HCT116 (cell line): ENCODE measurements around the gene NT5DC2. TPM values are rescaled to one million over a fixed set of nuclear protein-coding genes. Genes with fewer than 3 reads are reported as not detected.
A peak's percentile ranks its signal among the peaks of the same experiment; 100 is the strongest.

Source experiments
- ATAC-seq: fragments of 200-7000 bp; cut with Tn5 transposase; 2 replicates; pipeline ENCODE4 v1.9.1; 2020; ENCODE audit warnings: mild to moderate bottlenecking, moderate library complexity
- BruUV-seq: library from RNA; stranded (reverse); fragments of 400-500 nt; replicated peaks from 2 replicates; lab custom pipeline; 2021; lab: Mats Ljungman, UMichigan
- CTCF ChIA-PET: fragments of 300-600 bp; sonication (Branson Sonifier 250); formaldehyde crosslinking; loops from one replicate; lab custom pipeline; 2021; ENCODE audit warnings: antibody characterized with exemption; lab: Charles Lee
- POLR2A ChIA-PET: fragments of 300-600, 350-600 bp; sonication (Branson Sonifier 250); formaldehyde crosslinking; loops from one replicate; lab custom pipeline; 2021; ENCODE audit warnings: antibody characterized with exemption; lab: Charles Lee
- RAD21 ChIA-PET, 2 experiments: fragments of 300-600 bp; sonication (Branson Sonifier 250); formaldehyde crosslinking; loops; one replicate each; lab custom pipeline; 2023; ENCODE audit warnings: low total read pairs in 2 of 2; ENCODE audit not compliant: uncharacterized antibody in 2 of 2, unreplicated experiment in 2 of 2, low non-redundant PET in 1 of 2; lab: Charles Lee
- DNase-seq: peaks from one replicate; pipeline ENCODE4 v3.0.0-alpha.2; 2010; ENCODE audit warnings: low read depth, low spot score
- H2AFZ ChIP-seq: fragments of 200-600 bp; shearing (Covaris generic), sonication (generic); 2 replicates; pipeline ENCODE4 v1.6.1; 2017; ENCODE audit warnings: low read depth, mixed run types, mixed read lengths, antibody characterized with exemption, low read length; ENCODE audit not compliant: poor library complexity, severe bottlenecking
- H3K27ac ChIP-seq: 2 replicates; pipeline ENCODE4 v1.5.1; 2012; ENCODE audit warnings: low read depth, low read length
- H3K27me3 ChIP-seq: fragments of 200-600 bp; sonication (generic); 2 replicates; pipeline ENCODE4 v1.6.1; 2016; ENCODE audit warnings: mixed run types, low read length, mixed read lengths; ENCODE audit not compliant: insufficient read depth
- H3K36me3 ChIP-seq, 2 experiments: fragments of 200-500 bp in 1 of 2; fragments of 200-600 bp in 1 of 2; sonication (Bioruptor generic) in 1 of 2; sonication (generic) in 1 of 2; 2 replicates each; pipeline versions ENCODE4 v1.5.1 to v1.6.1; 2014 to 2016; ENCODE audit warnings: low read length in 2 of 2, inconsistent platforms in 1 of 2, mixed read lengths in 1 of 2, mixed run types in 1 of 2; ENCODE audit not compliant: insufficient read depth in 2 of 2, control insufficient read depth in 1 of 2
- H3K4me1 ChIP-seq, 2 experiments: fragments of 200-600 bp in 1 of 2; sonication (generic) in 1 of 2; 2 replicates each; pipeline versions ENCODE4 v1.5.1 to v1.6.1; 2012 to 2017; ENCODE audit warnings: low read length in 2 of 2, inconsistent platforms in 1 of 2, mild to moderate bottlenecking in 1 of 2, mixed read lengths in 1 of 2, mixed run types in 1 of 2, moderate library complexity in 1 of 2; ENCODE audit not compliant: insufficient read depth in 2 of 2, control insufficient read depth in 1 of 2
- H3K4me2 ChIP-seq: fragments of 200-600 bp; sonication (generic); 2 replicates; pipeline ENCODE4 v1.6.1; 2017; ENCODE audit warnings: mixed run types, low read length, mixed read lengths
- H3K4me3 ChIP-seq, 2 experiments: fragments of 200-600 bp in 1 of 2; sonication (generic) in 1 of 2; replicated peaks in 1 of 2; 2 replicates each; pipeline ENCODE4 v1.5.1; 2011 to 2016; ENCODE audit warnings: low read length in 2 of 2, control low read depth in 1 of 2, low read depth in 1 of 2, mild to moderate bottlenecking in 1 of 2, mixed read lengths in 1 of 2, mixed run types in 1 of 2
- H3K79me2 ChIP-seq: fragments of 200-600 bp; sonication (generic); 2 replicates; pipeline ENCODE4 v1.6.1; 2017; ENCODE audit warnings: mild to moderate bottlenecking, mixed run types, low read length, moderate library complexity, mixed read lengths; ENCODE audit not compliant: insufficient read depth
- H3K9ac ChIP-seq: fragments of 200-600 bp; sonication (generic); 2 replicates; pipeline ENCODE4 v1.6.1; 2016; ENCODE audit warnings: low read length, mixed read lengths
- H3K9me2 ChIP-seq: fragments of 200-600 bp; sonication (generic), shearing (Covaris generic); 2 replicates; pipeline ENCODE4 v1.6.1; 2017; ENCODE audit warnings: mixed run types, mild to moderate bottlenecking, moderate library complexity; ENCODE audit not compliant: insufficient read depth
- H3K9me3 ChIP-seq, 2 experiments: fragments of 200-500 bp in 1 of 2; fragments of 200-600 bp in 1 of 2; sonication (Bioruptor generic) in 1 of 2; sonication (generic) in 1 of 2; 2 replicates each; pipeline ENCODE4 v1.6.1; 2014 to 2017; ENCODE audit warnings: low read length in 2 of 2, mixed read lengths in 2 of 2, inconsistent platforms in 1 of 2, low read depth in 1 of 2, mild to moderate bottlenecking in 1 of 2, mixed run types in 1 of 2, moderate library complexity in 1 of 2; ENCODE audit not compliant: control insufficient read depth in 1 of 2, insufficient read depth in 1 of 2
- H4K20me1 ChIP-seq: fragments of 200-600 bp; sonication (generic), shearing (Covaris generic); 2 replicates; pipeline ENCODE4 v1.6.1; 2017; ENCODE audit warnings: mixed run types, mild to moderate bottlenecking, moderate library complexity; ENCODE audit not compliant: insufficient read depth
- CBX3 ChIP-seq: IDR thresholded peaks from 2 replicates; pipeline ENCODE4 v1.6.1; 2012; ENCODE audit warnings: low read depth
- YY1 ChIP-seq: IDR thresholded peaks from 2 replicates; pipeline ENCODE4 v1.6.1; 2011; ENCODE audit warnings: low read length, low read depth, moderate library complexity, mild to moderate bottlenecking; ENCODE audit not compliant: insufficient replicate concordance; ENCODE audit errors: extremely low read depth
- intact Hi-C: fragments of 100-400 bp; cut with micrococcal nuclease; formaldehyde crosslinking; loops from 2 replicates; pipeline ENCODE4 v1.10.0; 2022
- total RNA-seq: library from RNA; stranded (reverse); gene quantifications from one replicate; pipeline ENCODE4 v1.2.1, GENCODE V29; 2021; ENCODE audit not compliant: unreplicated experiment
- TF ChIP-seq, protein P1 (sequence below): IDR thresholded peaks from 2 replicates; pipeline ENCODE4 v1.6.1; 2012; ENCODE audit warnings: low read depth

The NT5DC2 gene
- total RNA-seq, 1 experiment from 2014 or later = 125 TPM

- TF ChIP-seq CBX3 = no peak
Measured at GRCh38 chr3:52536369-52537164, 2.9 kb upstream of the NT5DC2 start, which contains the start of gene UQCC5 (continued).

DNA sequence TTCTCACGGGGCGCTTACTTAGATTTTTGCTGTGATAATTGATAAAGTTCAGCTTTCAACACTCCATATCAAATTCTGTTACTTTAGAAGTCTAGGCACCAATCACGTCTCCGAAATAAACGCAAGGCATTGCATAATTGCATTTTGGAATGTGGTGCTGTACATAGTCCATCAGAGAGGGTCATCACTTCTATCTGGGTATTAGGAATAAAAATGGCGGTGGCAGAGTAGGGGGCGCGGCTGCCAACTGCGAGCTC lies 2.4 kb upstream of the NT5DC2 start:
- BruUV-seq = no TSS peak
- no peak for DNase-seq
- H3K9me3 ChIP-seq = no peaks in the 10 kb centered on the region
- ATAC-seq = no peak
- ChIA-PET POLR2A (interaction anchor here (0.6 to 1.2 kb wide), 17 partner anchors 9 to 479 kb away, joined by 3 to 13 read pairs (median 4); partner anchors contain the start of gene TNNC1), CTCF (interaction anchor here (0.8 kb wide), 1 partner anchor 143 kb away, joined by 3 read pairs; no protein-coding TSS in a partner anchor), RAD21 (no interaction called here)
- H3K9ac ChIP-seq = 0 out of 2 replicates have a peak overlapping the region, but pooled peaks have one; percentile 1
- TF ChIP-seq, protein P1, sequence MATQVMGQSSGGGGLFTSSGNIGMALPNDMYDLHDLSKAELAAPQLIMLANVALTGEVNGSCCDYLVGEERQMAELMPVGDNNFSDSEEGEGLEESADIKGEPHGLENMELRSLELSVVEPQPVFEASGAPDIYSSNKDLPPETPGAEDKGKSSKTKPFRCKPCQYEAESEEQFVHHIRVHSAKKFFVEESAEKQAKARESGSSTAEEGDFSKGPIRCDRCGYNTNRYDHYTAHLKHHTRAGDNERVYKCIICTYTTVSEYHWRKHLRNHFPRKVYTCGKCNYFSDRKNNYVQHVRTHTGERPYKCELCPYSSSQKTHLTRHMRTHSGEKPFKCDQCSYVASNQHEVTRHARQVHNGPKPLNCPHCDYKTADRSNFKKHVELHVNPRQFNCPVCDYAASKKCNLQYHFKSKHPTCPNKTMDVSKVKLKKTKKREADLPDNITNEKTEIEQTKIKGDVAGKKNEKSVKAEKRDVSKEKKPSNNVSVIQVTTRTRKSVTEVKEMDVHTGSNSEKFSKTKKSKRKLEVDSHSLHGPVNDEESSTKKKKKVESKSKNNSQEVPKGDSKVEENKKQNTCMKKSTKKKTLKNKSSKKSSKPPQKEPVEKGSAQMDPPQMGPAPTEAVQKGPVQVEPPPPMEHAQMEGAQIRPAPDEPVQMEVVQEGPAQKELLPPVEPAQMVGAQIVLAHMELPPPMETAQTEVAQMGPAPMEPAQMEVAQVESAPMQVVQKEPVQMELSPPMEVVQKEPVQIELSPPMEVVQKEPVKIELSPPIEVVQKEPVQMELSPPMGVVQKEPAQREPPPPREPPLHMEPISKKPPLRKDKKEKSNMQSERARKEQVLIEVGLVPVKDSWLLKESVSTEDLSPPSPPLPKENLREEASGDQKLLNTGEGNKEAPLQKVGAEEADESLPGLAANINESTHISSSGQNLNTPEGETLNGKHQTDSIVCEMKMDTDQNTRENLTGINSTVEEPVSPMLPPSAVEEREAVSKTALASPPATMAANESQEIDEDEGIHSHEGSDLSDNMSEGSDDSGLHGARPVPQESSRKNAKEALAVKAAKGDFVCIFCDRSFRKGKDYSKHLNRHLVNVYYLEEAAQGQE = no peak
- TF ChIP-seq YY1 = peak; percentile 17
- peaks cover 0 to 7% of the 10 kb centered on the region in 2 experiments; a peak in 1 of 4 replicates for H3K36me3 ChIP-seq
- H3K27ac ChIP-seq = peak overlapping the region; percentile 28
- no peak overlapping the region for H3K4me3 ChIP-seq
- no peaks in the 10 kb centered on the region for H3K9me2 ChIP-seq
- H3K4me1 ChIP-seq = peaks cover 14 to 41% of the 10 kb centered on the region in 2 experiments; a peak in 3 of 4 replicates
- H3K4me2 ChIP-seq = peak overlapping the region; percentile 56
- intact Hi-C loops = loop anchor here (2.0 kb wide), 1 partner anchor 147 kb away; no protein-coding TSS in a partner anchor
- no peaks in the 10 kb centered on the region for H4K20me1 ChIP-seq
- no peaks in the 10 kb centered on the region for H3K27me3 ChIP-seq
- peaks cover 66% of the 10 kb centered on the region for H3K79me2 ChIP-seq
- H2AFZ ChIP-seq = no peak overlapping the region
